Measurements from ENCODE around the gene LLGL2.

DNA sequence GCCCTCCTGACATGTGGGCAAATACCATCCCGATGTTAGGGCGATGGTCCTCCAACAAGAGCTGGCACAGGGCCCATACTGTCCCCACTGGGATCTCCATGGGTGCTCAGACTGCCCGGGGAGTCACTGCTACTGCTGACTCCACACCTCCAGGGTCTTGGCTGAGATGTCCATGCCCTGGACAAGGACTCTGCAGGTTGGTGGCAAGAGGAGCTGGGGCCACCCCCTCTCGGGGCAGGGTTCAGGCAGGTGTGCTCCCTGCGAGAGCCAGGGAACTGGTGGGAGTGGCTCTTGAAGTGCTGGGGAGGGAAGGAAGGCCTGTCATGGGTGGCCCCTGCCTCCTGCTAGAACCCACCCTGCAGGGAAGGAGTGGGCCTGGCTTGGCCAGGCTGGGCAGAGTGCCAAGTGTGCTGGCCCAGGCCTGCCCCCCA lies 16.6 kb upstream of the LLGL2 start:
- TF ChIP-seq, protein P1, sequence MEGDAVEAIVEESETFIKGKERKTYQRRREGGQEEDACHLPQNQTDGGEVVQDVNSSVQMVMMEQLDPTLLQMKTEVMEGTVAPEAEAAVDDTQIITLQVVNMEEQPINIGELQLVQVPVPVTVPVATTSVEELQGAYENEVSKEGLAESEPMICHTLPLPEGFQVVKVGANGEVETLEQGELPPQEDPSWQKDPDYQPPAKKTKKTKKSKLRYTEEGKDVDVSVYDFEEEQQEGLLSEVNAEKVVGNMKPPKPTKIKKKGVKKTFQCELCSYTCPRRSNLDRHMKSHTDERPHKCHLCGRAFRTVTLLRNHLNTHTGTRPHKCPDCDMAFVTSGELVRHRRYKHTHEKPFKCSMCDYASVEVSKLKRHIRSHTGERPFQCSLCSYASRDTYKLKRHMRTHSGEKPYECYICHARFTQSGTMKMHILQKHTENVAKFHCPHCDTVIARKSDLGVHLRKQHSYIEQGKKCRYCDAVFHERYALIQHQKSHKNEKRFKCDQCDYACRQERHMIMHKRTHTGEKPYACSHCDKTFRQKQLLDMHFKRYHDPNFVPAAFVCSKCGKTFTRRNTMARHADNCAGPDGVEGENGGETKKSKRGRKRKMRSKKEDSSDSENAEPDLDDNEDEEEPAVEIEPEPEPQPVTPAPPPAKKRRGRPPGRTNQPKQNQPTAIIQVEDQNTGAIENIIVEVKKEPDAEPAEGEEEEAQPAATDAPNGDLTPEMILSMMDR (IDR thresholded peaks at IDR 0.05): no peak
- TF ChIP-seq EZH2 (IDR thresholded peaks at IDR 0.05; ENCODE audit: borderline replicate concordance, insufficient read depth, low read depth, low read length, poor library complexity, severe bottlenecking): no peak
